Measurements from ENCODE around the gene SAMD4A.
"Not testable (repeated sequence)": the region's sequence is repeated elsewhere in the genome, so short reads cannot be mapped to it uniquely, and the experiment has no call there.

Gene SAMD4A

DNA sequence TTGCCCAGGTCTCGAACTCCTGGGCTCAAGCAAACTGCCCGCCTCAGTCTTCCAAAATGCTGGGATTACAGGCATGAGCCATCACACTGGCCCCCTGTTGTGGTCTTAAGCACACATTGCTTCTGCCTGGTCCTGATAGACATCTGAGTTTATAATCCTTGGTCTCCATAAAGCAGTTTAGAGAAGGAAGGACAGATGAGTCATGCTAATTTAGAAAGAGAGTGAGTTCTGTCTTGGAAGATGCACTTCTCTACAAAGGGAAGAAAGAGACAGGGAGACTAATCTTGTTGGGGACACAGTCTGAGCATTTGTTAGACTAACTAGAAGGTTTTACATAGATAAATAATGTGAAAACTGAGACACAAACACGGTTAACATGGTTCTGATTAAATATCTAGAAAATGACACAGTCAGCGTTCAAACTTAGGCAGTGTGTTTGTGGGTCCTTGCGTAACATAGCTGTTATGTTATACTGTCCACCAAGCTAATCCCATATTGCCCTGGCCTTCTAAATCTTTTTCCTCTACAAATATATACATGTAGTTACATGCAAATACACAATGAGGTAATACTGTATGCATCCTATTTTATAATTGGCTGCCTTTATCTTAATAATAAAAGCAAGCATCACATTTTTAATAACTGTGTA lies 31.0 kb downstream of the SAMD4A start:
- DNase-seq (ENCODE audit: low spot score) = no peak

- no peak for DNase-seq (ENCODE audit: low spot score)
Measured at GRCh38 chr14:54599966-54600716, 33.2 kb downstream of the SAMD4A start.

DNA sequence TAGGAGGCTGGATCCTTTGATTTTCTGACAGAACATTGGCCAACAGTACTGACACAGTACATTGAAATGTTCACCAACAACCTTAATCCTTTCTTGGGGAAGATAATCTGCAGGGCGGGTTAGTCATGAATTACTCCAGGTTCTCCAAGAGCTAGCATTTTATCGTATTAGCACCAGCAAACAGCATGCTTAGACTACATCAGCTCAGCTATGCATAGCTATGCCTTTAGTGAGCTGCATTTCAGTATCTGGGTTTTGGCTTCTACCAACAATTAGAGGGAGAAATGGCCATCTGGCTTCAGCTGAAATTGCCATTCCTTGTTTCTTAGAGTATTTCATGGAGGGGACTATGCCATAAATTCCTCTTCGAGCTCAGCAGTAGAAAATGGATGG lies 33.8 kb downstream of the SAMD4A start:
- DNase-seq (ENCODE audit: low spot score) = no peak

DNA sequence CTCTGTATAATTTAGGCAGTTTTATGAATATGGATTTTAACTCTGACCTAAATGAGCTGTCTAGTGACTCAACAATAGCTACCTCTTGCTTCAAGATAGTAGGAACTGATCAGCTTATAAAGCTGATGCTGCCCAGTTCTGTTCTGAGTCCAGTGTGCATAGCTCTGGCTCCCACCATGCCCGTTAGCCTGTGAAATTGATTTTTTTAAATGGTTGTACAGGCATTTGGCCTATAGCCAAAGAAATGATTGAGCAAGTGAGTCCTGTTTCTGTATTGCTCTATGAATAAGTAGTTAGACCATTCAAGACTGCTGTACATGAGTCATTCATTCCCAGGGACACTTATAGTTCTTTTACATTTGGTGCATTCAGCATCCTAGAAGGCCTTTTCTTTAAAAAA lies 36.4 kb downstream of the SAMD4A start:
- no peak for DNase-seq (ENCODE audit: low spot score)

- no peak for DNase-seq (ENCODE audit: low spot score)
Measured at GRCh38 chr14:54606178-54606577, 39.2 kb downstream of the SAMD4A start.

- no peak for DNase-seq (ENCODE audit: low spot score)
Measured at GRCh38 chr14:54606631-54607133, 39.8 kb downstream of the SAMD4A start.

DNA sequence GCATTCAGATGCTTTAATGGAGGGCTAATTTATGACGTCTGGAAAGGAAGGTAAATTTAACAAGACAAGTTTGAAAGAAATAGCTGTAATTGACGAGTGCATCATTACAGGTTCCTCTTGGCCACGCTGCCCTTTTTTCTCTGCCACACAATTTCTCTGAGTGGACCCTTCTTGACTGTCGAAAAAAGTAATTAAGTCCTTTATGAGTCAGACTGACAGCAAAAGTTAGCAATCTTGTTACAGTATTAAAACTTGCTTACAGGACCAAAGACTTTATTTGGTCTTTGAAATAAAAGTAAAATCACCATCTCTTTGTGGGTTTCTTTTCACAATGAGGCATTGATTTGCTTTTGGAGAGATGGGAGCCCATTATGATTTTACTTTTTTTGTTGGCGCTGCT lies 42.6 kb downstream of the SAMD4A start:
- DNase-seq (ENCODE audit: low spot score) = no peak

DNA sequence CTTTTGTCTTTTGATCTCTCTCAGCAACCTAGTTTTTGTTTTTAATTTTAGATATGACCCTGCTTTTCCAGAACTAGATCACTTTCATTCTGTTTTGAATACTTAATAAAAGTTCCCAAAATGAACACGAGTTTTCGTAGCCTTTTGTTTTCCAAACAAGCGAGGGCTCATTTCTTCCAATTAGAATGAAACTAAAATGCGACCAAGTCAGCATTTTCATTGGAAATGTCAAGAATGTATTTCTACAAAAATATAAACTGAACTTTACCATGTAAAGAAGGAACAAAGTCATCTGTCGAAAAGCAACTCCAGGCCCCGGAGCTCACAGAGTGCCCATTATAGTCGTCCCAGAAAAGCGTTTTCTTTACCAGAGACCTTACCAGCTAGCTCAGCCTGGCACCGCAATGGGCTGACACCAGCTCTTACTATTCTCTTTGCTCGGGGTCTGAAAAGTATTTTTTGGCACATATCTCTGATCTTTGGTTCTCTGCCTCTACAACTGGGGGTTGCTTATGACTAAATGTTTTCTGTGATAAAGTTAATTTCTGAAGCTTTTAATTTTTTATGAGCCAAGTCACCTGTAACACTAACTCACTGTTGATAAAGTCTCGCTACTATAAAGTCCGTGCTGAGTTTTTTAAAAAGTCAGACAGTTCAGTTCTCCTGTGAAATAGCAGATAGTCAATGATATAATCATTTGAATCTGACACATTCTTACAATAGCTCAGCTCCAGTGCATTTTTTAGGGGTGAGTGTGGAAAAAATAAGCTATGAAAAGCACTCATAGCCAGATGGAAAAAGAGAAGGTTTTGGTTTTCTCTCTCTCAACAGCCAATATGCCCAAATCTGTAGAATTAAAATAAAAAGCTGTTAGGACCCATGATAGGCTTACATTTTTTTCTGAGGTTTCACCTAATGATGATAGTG lies 43.4 kb downstream of the SAMD4A start:
- peak; percentile 50 for DNase-seq (ENCODE audit: low spot score)

- no peak for DNase-seq (ENCODE audit: low spot score)
Measured at GRCh38 chr14:54614296-54614695, 47.4 kb downstream of the SAMD4A start.

DNA sequence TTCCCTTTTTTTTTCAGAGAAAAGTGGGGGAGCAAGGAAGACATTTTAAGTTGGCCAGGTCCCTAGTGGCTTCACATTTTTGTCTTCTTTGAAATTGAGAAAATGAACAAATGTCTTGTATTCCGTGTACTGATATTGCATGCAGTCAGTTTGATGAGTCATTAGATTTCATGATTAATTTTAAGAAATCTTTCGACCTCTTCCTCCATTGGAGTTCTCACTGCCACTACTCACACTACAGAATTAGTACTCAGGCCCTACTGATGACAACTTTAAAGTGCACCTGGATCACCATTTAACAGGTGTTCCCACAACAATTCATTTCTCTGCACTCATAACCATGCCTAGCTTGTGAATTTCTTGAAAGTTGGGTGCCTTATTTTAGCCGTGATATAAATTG lies 50.5 kb downstream of the SAMD4A start:
- no peak for DNase-seq (ENCODE audit: low spot score)

GRCh38 chr14:54621686-54622085 lies 54.8 kb downstream of the SAMD4A start:
- DNase-seq (ENCODE audit: low spot score) = no peak

DNA sequence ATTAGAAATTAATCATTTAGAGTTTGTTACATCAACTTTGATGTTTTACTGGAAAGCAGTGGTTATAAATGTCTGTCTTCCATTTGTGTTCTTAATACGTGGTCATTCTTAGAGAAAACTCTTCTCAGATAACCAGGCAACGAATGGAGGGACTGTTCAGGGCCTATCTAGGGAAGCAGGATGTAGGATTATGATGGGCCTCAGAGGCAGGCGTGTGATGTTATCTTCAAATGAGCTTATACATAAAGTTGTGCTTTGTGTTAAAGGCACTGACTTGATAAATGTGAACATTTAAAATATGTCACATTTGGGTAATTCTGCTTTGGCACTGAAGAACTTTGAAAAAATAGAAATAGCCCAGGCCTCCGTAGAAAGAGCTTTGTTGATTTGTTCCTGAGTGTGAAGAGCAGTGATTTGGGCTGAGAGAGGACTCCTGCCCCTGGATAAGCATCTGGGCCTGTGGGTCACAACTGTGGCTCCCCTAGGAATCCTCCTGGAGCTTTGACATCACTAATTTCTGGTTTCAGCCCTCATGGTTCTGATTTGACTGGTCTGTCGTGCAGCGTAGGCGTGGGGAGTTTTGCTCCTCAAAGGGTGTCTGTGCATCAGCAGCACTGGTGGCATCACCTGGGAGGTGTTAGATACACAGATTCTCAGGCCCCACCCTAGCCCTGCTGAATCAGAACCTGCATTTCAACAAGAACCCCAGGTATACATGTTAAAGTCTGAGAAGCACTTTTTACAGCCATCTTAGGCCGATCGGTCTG lies 55.4 kb downstream of the SAMD4A start:
- no peak for DNase-seq (ENCODE audit: low spot score)

- no peak for DNase-seq (ENCODE audit: low spot score)
Measured at GRCh38 chr14:54623279-54624004, 56.5 kb downstream of the SAMD4A start.

DNA sequence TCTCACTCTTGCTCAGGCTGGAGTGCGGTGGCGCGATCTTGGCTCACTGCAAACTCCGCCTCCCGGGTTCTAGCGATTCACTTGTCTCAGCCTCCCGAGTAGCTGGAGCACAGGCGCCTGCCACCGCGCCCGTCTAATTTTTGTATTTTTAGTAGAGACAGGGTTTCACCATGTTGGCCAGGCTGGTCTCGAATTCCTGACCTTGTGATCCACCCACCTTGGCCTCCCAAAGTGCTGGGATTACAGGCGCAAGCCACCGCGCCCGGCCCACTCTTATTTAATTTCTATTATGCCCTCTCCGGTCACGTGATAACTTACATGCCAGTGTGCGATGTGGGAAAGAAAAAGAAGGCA lies 57.1 kb downstream of the SAMD4A start:
- DNase-seq (ENCODE audit: low spot score) = not testable (repeated sequence)

DNA sequence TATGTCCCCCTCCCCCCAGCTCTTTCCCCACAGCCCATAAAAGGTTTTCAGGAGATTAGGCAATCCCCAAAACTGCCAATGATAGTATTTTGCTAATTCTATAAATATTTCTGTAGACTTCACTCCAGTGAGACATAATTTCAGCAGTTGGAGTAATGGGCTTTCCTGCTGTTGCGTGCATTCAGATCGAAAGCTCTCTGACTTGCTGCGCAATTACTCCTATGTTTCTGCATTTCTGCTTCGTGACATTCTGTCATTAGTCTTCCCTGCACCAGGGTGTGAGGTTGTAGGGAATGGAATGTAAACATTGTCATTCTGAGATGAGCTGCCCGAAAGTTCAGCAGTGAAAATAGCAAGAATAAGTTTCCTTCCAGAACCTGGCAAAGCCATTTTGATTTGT lies 58.2 kb downstream of the SAMD4A start:
- no peak for DNase-seq (ENCODE audit: low spot score)

GRCh38 chr14:54627219-54627539 lies 60.3 kb downstream of the SAMD4A start:
- no peak for DNase-seq (ENCODE audit: low spot score)

DNA sequence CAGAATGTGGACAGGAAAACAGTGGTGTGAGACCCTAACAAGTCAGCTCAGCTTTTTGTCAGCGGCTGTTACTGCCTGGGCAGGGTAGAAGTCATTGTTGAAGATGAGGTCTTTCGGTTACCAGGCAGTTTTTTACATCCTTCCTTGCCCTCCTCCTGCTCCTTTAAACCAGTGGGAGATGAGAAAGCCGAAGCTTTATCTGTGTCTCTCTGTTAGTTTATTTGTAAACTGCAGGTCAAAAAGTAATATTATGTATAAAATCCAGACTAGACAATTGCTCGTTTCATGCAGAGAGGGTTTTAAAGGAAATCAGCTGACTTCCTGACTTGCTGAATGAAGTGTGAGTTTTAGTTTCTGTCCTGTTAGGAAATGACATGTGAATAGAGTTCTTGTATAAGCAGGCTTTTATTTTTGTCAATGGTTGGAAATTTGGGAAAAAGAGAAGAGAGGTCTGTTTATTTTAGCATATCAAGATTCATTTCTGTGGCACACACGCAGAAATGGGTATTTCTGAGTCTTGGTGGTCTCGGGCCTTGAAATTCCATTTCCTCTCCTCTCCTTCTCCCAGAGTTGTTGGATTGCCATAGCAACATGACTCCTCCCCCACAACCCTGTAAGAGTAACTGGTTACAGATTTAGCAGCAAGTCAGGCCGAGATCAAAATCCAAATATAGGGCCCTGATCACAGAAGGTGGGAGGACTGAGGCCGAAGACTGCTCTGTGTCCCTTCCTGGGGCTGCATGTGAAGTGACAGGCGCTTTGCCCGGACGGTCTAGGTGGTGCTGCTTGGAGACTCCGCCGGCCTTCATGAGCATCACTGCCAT lies 60.8 kb downstream of the SAMD4A start:
- DNase-seq (ENCODE audit: low spot score) = peak; percentile 62

- DNase-seq (ENCODE audit: low spot score) = no peak
Measured at GRCh38 chr14:54629183-54629582, 62.3 kb downstream of the SAMD4A start.

DNA sequence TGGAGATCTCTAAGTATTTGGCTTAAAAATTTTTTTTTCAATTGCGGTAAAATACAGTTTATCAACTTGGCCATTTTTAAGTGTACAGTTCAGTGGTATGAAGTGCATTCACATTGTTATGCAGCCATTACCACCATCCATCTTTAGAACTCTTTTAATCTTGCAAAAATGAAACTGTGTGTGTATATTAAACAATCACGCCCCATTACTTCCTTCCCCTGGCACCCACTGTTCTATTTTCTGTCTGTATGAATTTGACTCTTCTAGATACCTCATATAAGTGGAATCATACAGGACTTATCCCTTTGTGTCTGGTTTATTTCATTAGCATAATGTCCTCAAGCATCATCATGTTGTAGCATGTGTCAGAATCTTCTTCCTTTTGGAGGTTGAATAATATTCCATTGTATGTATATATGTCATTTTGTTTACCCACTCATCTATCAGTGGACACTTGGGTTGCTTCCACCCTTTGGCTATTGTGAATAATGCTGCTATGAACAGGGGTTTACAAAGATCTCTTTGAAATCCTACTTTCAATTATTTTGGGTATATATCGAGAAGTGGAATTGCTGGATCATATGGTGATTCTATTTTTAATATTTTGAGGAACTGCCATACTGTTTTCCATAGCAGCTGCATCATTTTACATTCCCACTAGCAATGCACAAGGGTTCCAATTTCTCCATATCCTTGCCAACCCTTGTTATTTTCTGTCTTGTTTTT lies 62.9 kb downstream of the SAMD4A start:
- no peak for DNase-seq (ENCODE audit: low spot score)

DNA sequence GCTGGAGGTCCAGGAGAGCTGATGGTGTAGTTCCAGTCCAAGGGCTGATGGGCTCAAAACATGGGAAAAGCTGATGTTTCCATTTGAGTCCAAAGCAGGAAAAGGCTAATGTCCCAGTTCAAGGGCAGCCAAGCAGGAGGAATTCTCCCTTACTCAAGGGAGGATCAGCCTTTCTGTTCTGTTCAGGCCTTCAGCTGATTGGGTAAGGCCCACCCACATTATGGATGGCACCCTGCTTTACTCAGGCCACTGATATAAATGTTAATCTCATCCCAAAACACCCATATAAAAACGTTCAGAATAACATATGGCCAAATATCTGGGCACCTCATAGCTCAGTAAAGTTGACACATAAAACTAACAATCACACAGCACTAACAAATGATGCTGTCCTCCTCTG lies 64.1 kb downstream of the SAMD4A start:
- no peak for DNase-seq (ENCODE audit: low spot score)
